ENCODE measurements around the gene LZTS2.

- TF ChIP-seq CTCF (IDR thresholded peaks at IDR 0.05; ENCODE audit: low read depth, low read length, poor library complexity, severe bottlenecking) (no peak), EZH2phosphoT487 (IDR thresholded peaks at IDR 0.05; ENCODE audit: borderline replicate concordance, low read length) (no peak)
These were observed 2.0 kb downstream of the LZTS2 start for GRCh38 chr10:101001659-101002035.

Measured in DOHH2 (cell line).